K562 (cell line): ENCODE results near the gene ST7. TPM values are rescaled to one million over a fixed set of nuclear protein-coding genes. Genes with fewer than 3 reads are reported as not detected.

Experiments used
- BMI1 ChIP-seq: fragments of 150-350 bp; IDR thresholded peaks from 2 replicates; pipeline ENCODE4 v1.6.1; 2014; ENCODE audit warnings: low read length
- BRD4 ChIP-seq: fragments of 200-600 bp; sonication (generic); IDR thresholded peaks from 2 replicates; pipeline ENCODE4 v1.6.1; 2017; ENCODE audit warnings: inconsistent platforms
- ESRRB ChIP-seq: fragments of 250-450 bp; sonication (Bioruptor Pico); IDR thresholded peaks from 2 replicates; pipeline ENCODE4 v1.5.0; 2020; ENCODE audit warnings: mild to moderate bottlenecking, moderate library complexity, borderline replicate concordance
- IRF2 ChIP-seq: sonication (generic); formaldehyde crosslinking; IDR thresholded peaks from 2 replicates; pipeline ENCODE4 v1.8.1; 2022; ENCODE audit warnings: mild to moderate bottlenecking, missing genetic modification reagents
- JUN ChIP-seq, 2 experiments: sonication (generic) in 1 of 2; formaldehyde crosslinking in 1 of 2; IDR thresholded peaks; 2 replicates each; pipeline versions ENCODE4 v1.6.1 to v1.8.0; 2012 to 2022; ENCODE audit warnings: borderline replicate concordance in 2 of 2, mild to moderate bottlenecking in 2 of 2, improper control_type of control experiment in 1 of 2, low read depth in 1 of 2, low read length in 1 of 2, missing genetic modification reagents in 1 of 2
- JUND ChIP-seq, 2 experiments: IDR thresholded peaks; 2 replicates in 1 of 2; 3 replicates in 1 of 2; pipeline ENCODE4 v1.6.1; 2011; ENCODE audit warnings: borderline replicate concordance in 2 of 2, low read depth in 2 of 2, low read length in 2 of 2, improper control_type of control experiment in 1 of 2, missing biosample characterization in 1 of 2, missing genetic modification characterization in 1 of 2, missing genetic modification reagents in 1 of 2
- L3MBTL2 ChIP-seq: fragments of 450-650 bp; IDR thresholded peaks from 2 replicates; pipeline ENCODE4 v1.6.1; 2016; ENCODE audit warnings: mild to moderate bottlenecking, moderate library complexity
- LARP7 ChIP-seq: fragments of 450-650 bp; IDR thresholded peaks from 2 replicates; pipeline ENCODE4 v1.6.1; 2016
- MTA1 ChIP-seq: fragments of 450-650 bp; IDR thresholded peaks from 2 replicates; pipeline ENCODE4 v1.6.1; 2017; ENCODE audit warnings: borderline replicate concordance
- PHF8 ChIP-seq: fragments of 200-600 bp; sonication (generic); IDR thresholded peaks from 2 replicates; pipeline ENCODE4 v1.6.1; 2012; ENCODE audit warnings: mixed run types, mild to moderate bottlenecking, inconsistent platforms, low read length, moderate library complexity, borderline replicate concordance
- PYGO2 ChIP-seq: fragments of 450-650 bp; IDR thresholded peaks from 2 replicates; pipeline ENCODE4 v1.6.1; 2016; ENCODE audit warnings: mild to moderate bottlenecking, missing genetic modification characterization, moderate library complexity, missing compliant biosample characterization
- RAD51 ChIP-seq: fragments of 450-650 bp; IDR thresholded peaks from 2 replicates; pipeline ENCODE4 v1.7.1; 2016; ENCODE audit warnings: low read depth, mild to moderate bottlenecking, borderline replicate concordance
- RUNX1 ChIP-seq: sonication (generic); IDR thresholded peaks from 2 replicates; pipeline ENCODE4 v1.6.1; 2016; ENCODE audit warnings: antibody characterized with exemption, low read depth
- SMAD1 ChIP-seq: fragments of 150-350 bp; IDR thresholded peaks from 2 replicates; pipeline ENCODE4 v1.6.1; 2014; ENCODE audit warnings: low read length, low read depth; ENCODE audit not compliant: partially characterized antibody
- SP1 ChIP-seq: sonication (generic); formaldehyde crosslinking; IDR thresholded peaks from 2 replicates; pipeline ENCODE4 v1.8.1; 2022; ENCODE audit warnings: mild to moderate bottlenecking, missing genetic modification reagents
- TAF1 ChIP-seq: IDR thresholded peaks from 2 replicates; pipeline ENCODE4 v1.6.1; 2011; ENCODE audit warnings: mild to moderate bottlenecking, low read length, moderate library complexity; ENCODE audit not compliant: insufficient read depth, control insufficient read depth, severe bottlenecking; ENCODE audit errors: extremely low read depth
- TEAD2 ChIP-seq: fragments of 450-650 bp; IDR thresholded peaks from 2 replicates; pipeline ENCODE4 v1.6.1; 2016; ENCODE audit warnings: missing genetic modification characterization, control low read depth, missing compliant biosample characterization
- TRIM24 ChIP-seq, 2 experiments: fragments of 450-650 bp; IDR thresholded peaks; 2 replicates each; pipeline ENCODE4 v1.6.1; 2016
- ZBTB9 ChIP-seq: fragments of 450-650 bp; formaldehyde crosslinking; IDR thresholded peaks from 2 replicates; pipeline ENCODE4 v1.4.0; 2020; ENCODE audit warnings: mild to moderate bottlenecking, moderate library complexity
- polyA plus RNA-seq, 8 experiments: library from polyadenylated mRNA; depleted of rRNA in 4 of 8; stranded (reverse) in 5 of 8; unstranded in 3 of 8; fragments of >200 nt; fragmentation: Nextera tagmentation in 2 of 8; fragmentation: Illumina TruSeq in 1 of 8; extraction: Ambion mirVana in 2 of 8; extraction: Trizol in 1 of 8; gene quantifications; 2 replicates each; pipeline versions ENCODE4 v1.2.1 to v1.2.3, GENCODE V29; 2011 to 2014; ENCODE audit warnings: inconsistent platforms in 1 of 8, missing spikeins in 1 of 8
- total RNA-seq, 7 experiments: library from RNA; depleted of rRNA in 6 of 7; stranded (reverse); fragments of >200 nt in 6 of 7; fragmentation: Illumina TruSeq in 2 of 7; extraction: Trizol in 2 of 7; gene quantifications; 2 replicates each; pipeline versions ENCODE4 v1.2.1 to v1.2.3, GENCODE V29; 2011 to 2021; ENCODE audit warnings: low replicate concordance in 1 of 7
- TF ChIP-seq, protein P1 (sequence below), 2 experiments: IDR thresholded peaks; 2 replicates each; pipeline ENCODE4 v1.6.1; 2012; ENCODE audit warnings: improper control_type of control experiment in 2 of 2, low read depth in 2 of 2, low read length in 2 of 2, borderline replicate concordance in 1 of 2
- TF ChIP-seq, protein P2 (sequence below): IDR thresholded peaks from 2 replicates; pipeline ENCODE4 v1.6.1; 2011; ENCODE audit not compliant: insufficient read length; ENCODE audit errors: extremely low read depth

The ST7 gene
- total and polyA plus RNA-seq, 9 of the 15 experiments (the other 6 are each of a cell fraction or from before 2014, with no cell fraction given): 23.9 to 56.3 (median 36.9) TPM

GRCh38 chr7:116953906-116954838 lies 871 bp downstream of the ST7 start (continued):
- TF ChIP-seq JUND (IDR thresholded peaks at IDR 0.05; ENCODE audit: borderline replicate concordance, low read depth, low read length): peak; percentile 96
- TF ChIP-seq JUND (tag; IDR thresholded peaks at IDR 0.05; ENCODE audit: borderline replicate concordance, low read depth, low read length): peak; percentile 91
- TF ChIP-seq L3MBTL2: peak; percentile 97
- TF ChIP-seq, protein P1, sequence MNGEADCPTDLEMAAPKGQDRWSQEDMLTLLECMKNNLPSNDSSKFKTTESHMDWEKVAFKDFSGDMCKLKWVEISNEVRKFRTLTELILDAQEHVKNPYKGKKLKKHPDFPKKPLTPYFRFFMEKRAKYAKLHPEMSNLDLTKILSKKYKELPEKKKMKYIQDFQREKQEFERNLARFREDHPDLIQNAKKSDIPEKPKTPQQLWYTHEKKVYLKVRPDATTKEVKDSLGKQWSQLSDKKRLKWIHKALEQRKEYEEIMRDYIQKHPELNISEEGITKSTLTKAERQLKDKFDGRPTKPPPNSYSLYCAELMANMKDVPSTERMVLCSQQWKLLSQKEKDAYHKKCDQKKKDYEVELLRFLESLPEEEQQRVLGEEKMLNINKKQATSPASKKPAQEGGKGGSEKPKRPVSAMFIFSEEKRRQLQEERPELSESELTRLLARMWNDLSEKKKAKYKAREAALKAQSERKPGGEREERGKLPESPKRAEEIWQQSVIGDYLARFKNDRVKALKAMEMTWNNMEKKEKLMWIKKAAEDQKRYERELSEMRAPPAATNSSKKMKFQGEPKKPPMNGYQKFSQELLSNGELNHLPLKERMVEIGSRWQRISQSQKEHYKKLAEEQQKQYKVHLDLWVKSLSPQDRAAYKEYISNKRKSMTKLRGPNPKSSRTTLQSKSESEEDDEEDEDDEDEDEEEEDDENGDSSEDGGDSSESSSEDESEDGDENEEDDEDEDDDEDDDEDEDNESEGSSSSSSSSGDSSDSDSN (IDR thresholded peaks at IDR 0.05; ENCODE audit: borderline replicate concordance in 1 of 2, low read depth in 2 of 2, low read length in 2 of 2): peak; percentile 50 to 77
- peak; percentile 72; the same call in 1 of the 2 replicates for TF ChIP-seq MTA1
- TF ChIP-seq IRF2 (CRISPR knock-in tag): no peak
- TF ChIP-seq LARP7: no peak
- peak; percentile 27; the same call in 1 of the 2 replicates for TF ChIP-seq RAD51
- peak; percentile 63 for TF ChIP-seq TAF1
- TF ChIP-seq, protein P2, sequence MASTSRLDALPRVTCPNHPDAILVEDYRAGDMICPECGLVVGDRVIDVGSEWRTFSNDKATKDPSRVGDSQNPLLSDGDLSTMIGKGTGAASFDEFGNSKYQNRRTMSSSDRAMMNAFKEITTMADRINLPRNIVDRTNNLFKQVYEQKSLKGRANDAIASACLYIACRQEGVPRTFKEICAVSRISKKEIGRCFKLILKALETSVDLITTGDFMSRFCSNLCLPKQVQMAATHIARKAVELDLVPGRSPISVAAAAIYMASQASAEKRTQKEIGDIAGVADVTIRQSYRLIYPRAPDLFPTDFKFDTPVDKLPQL: peak; percentile 27
- peak; percentile 24; the same call in 1 of the 2 replicates for TF ChIP-seq BRD4
- no peak for TF ChIP-seq RUNX1
- peak; percentile 72 for TF ChIP-seq TEAD2 (tag)
- peak; percentile 64; the same call in 1 of the 2 replicates for TF ChIP-seq ZBTB9 (CRISPR knock-in tag)
- peak; percentile 71 for TF ChIP-seq JUN (IDR thresholded peaks at IDR 0.05; ENCODE audit: borderline replicate concordance, low read depth, low read length)
- no peak for TF ChIP-seq JUN (CRISPR knock-in tag; IDR thresholded peaks at IDR 0.05; ENCODE audit: borderline replicate concordance)
- peak; percentile 65; the same call in 1 of the 2 replicates for TF ChIP-seq SP1
- no peak for TF ChIP-seq ESRRB
- no peak for TF ChIP-seq BMI1
- TF ChIP-seq PHF8: peak; percentile 89; the same call in 1 of the 2 replicates
- no peak for TF ChIP-seq PYGO2
- peak in 1 of 2 experiments; percentile 34; a peak in 1 of 4 replicates for TF ChIP-seq TRIM24 (IDR thresholded peaks at IDR 0.05)
- TF ChIP-seq SMAD1: peak; percentile 13
